ENCODE results near the gene CDK5R1.
"Not testable (repeated sequence)": the region's sequence is repeated elsewhere in the genome, so short reads cannot be mapped to it uniquely, and the experiment has no call there.

The CDK5R1 gene

GRCh38 chr17:32515677-32516383, 29.0 kb downstream of the CDK5R1 start:
- no peak for DNase-seq

GRCh38 chr17:32516450-32516849, 29.7 kb downstream of the CDK5R1 start:
- no peak for DNase-seq

- DNase-seq: no peak
Observed at GRCh38 chr17:32516940-32517701, 30.3 kb downstream of the CDK5R1 start.

GRCh38 chr17:32517982-32518381, 31.2 kb downstream of the CDK5R1 start:
- DNase-seq: no peak

GRCh38 chr17:32518646-32519227, 31.9 kb downstream of the CDK5R1 start:
- no peak for DNase-seq

GRCh38 chr17:32519228-32520103, 32.7 kb downstream of the CDK5R1 start:
- DNase-seq: peak in 21 of 56 donors; percentile 14 to 72 (median 34)

- peak in 2 of 56 donors; percentile 10 to 39 for DNase-seq
Observed at GRCh38 chr17:32520104-32520701, 33.4 kb downstream of the CDK5R1 start.

GRCh38 chr17:32520737-32521404, 34.1 kb downstream of the CDK5R1 start:
- peak in 6 of 56 donors; percentile 11 to 38 (median 22) for DNase-seq

GRCh38 chr17:32523017-32523680, 36.4 kb downstream of the CDK5R1 start:
- DNase-seq: no peak

GRCh38 chr17:32523827-32524552, 37.2 kb downstream of the CDK5R1 start:
- no peak for DNase-seq

- DNase-seq: not testable (repeated sequence)
Observed at GRCh38 chr17:32524553-32524880, 37.7 kb downstream of the CDK5R1 start.

GRCh38 chr17:32525122-32525521, 38.3 kb downstream of the CDK5R1 start:
- no peak for DNase-seq

- DNase-seq: no peak
Observed at GRCh38 chr17:32527146-32527545, 40.4 kb downstream of the CDK5R1 start.

- DNase-seq: no peak
Observed at GRCh38 chr17:32528825-32529224, 42.0 kb downstream of the CDK5R1 start.

- DNase-seq: no peak
Observed at GRCh38 chr17:32529604-32530003, 42.8 kb downstream of the CDK5R1 start.

GRCh38 chr17:32533296-32533695, 46.5 kb downstream of the CDK5R1 start:
- peak in 1 of 56 donors; percentile 20 for DNase-seq

GRCh38 chr17:32536736-32537643, 50.2 kb downstream of the CDK5R1 start:
- no peak for DNase-seq
